GM18508 (cell line): ENCODE results near the gene OLFML2B.

Source experiments
- ATAC-seq: cut with Tn5 transposase; IDR thresholded peaks from one replicate; pipeline ENCODE4 v1.9.1; 2021; ENCODE audit warnings: moderate number of reproducible peaks; ENCODE audit not compliant: insufficient read depth, unreplicated experiment

The OLFML2B gene

GRCh38 chr1:161951646-161952045, 72.0 kb downstream of the OLFML2B start:
- no peak for ATAC-seq

GRCh38 chr1:161950377-161950776, 73.3 kb downstream of the OLFML2B start:
- ATAC-seq = no peak

GRCh38 chr1:161949548-161949947, 74.1 kb downstream of the OLFML2B start:
- ATAC-seq = no peak

GRCh38 chr1:161948435-161948834, 75.2 kb downstream of the OLFML2B start:
- ATAC-seq = no peak

- no peak for ATAC-seq
Observed at GRCh38 chr1:161946071-161946987, 77.3 kb downstream of the OLFML2B start.

- no peak for ATAC-seq
Observed at GRCh38 chr1:161945306-161946060, 78.2 kb downstream of the OLFML2B start.

- no peak for ATAC-seq
Observed at GRCh38 chr1:161944381-161944780, 79.3 kb downstream of the OLFML2B start.

GRCh38 chr1:161943737-161944136, 79.9 kb downstream of the OLFML2B start:
- ATAC-seq = no peak

- ATAC-seq = no peak
Observed at GRCh38 chr1:161941726-161942436, 81.8 kb downstream of the OLFML2B start.

GRCh38 chr1:161940866-161941591, 82.6 kb downstream of the OLFML2B start:
- no peak for ATAC-seq

- no peak for ATAC-seq
Observed at GRCh38 chr1:161936786-161937185, 86.9 kb downstream of the OLFML2B start.

GRCh38 chr1:161935264-161935663, 88.4 kb downstream of the OLFML2B start:
- no peak for ATAC-seq

GRCh38 chr1:161933592-161934588, 89.8 kb downstream of the OLFML2B start:
- no peak for ATAC-seq
